Mammary microvascular endothelial cell (primary cell): ENCODE results near the gene SCN3A. TPM values are rescaled to one million over a fixed set of nuclear protein-coding genes. Genes with fewer than 3 reads are reported as not detected.

ENCODE experiments used
- total RNA-seq: library from RNA; depleted of rRNA; stranded (reverse); fragments of >200 nt; gene quantifications from 2 replicates; pipeline ENCODE4 v1.2.3, GENCODE V29; 2015

Gene SCN3A
- 0.98 and 2.1 TPM in 2 replicates for total RNA-seq

DNA sequence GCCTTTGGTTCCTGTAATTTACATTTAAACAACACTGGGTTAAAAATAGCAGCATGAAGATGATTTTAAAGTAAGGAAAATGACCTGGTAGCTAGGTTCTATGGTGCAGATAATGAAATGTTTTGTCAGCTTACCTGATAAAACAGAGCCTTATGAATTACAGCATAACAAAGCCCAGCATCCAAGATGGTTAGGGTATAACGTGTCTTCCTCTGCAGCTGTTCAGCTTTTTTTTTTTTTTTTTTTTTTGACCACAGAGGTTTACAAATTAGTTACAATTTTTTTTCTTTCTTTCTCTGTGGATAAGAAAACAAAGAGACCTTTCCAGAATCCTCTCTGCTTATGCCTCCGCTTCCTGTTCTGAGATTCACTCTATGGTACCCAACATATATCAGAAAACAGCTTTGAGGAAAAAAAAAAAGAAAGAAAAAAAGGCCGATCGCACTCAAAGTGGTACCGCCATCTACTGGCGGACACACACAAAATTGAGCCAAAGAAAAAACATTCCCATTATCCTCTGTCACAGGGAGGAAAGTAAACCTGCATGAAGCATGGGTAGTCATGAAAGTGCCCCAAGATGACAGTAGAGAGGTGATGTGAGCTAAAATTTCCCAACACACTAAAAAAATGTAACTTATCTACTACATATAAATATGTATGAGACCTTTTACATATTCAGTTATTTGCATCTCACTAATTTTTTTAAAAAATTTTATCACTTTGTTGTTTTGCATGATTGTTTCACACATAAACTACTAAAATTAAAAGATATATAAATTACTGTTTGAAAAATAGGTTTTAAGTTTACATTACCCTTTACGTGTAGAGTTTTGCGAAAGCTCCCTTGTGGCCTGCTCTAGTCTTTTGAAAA lies at the start of gene SCN3A:
Gene SCN3A, minus strand, starts transcription at position 362 of the 871 bp plus-strand sequence. CDS start 27,656 bp downstream, outside the sequence.

GRCh38 chr2:165239230-165239629 lies 35.4 kb upstream of the SCN3A start, which contains the start of gene SCN2A:
Gene SCN2A (plus strand): TSS chr2:165239414. CDS start chr2:165295824, 56,410 bp downstream.

Other genes with a start within 250 kb of the SCN3A start
- gene SLC38A11, start 248.5 kb downstream of the SCN3A start, total RNA-seq, result not detected in 2 replicates
- gene SCN2A, start 35.4 kb upstream of the SCN3A start, total RNA-seq, result under 0.01 TPM in 1 of 2 replicates, not detected in the other